Transverse colon (tissue), 4 donors: ENCODE results near the gene DTD1.

Experiments
- EP300 ChIP-seq: sonication (generic); formaldehyde crosslinking; IDR thresholded peaks from one replicate; pipeline ENCODE4 v1.6.1; 2017; ENCODE audit warnings: antibody characterized with exemption, low read depth
- POLR2A ChIP-seq: fragments of 450-650 bp; IDR thresholded peaks from one replicate; pipeline ENCODE4 v1.6.1; 2016; ENCODE audit warnings: antibody characterized with exemption, mild to moderate bottlenecking, moderate library complexity
- POLR2AphosphoS5 ChIP-seq, 3 donors: sonication (generic); formaldehyde crosslinking; IDR thresholded peaks; one replicate each; pipeline ENCODE4 v1.6.1; 2016; ENCODE audit warnings: antibody characterized with exemption in 3 of 3
- TF ChIP-seq, protein P1 (sequence below), 5 experiments: fragments of 200-600 bp in 3 of 5; fragments of 450-650 bp in 2 of 5; sonication (generic) in 3 of 5; IDR thresholded peaks; 1 replicate in 2 of 5; 2 replicates in 3 of 5; pipeline ENCODE4 v1.5.1; 2016 to 2017; ENCODE audit warnings: antibody characterized with exemption in 5 of 5, inconsistent platforms in 3 of 5, mild to moderate bottlenecking in 2 of 5, moderate library complexity in 1 of 5

DNA sequence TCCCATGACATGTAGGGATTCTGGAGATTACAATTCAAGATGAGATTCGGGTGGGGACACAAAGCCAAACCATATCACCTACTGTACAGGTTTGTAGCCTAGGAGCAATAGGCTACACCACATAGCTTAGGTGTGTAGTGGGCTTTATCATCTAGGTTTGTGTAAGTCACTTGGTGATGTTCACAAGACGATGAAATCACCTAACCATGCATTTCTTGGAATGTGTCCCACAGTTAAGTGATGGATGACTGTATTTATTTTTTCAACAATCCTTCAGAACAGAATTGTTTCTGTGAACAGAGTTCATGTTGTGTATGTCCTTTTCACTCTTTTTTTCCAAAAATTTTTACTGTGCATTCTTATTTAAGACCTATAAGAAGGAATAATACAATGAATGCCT, 76.1 kb downstream of the DTD1 start:
- TF ChIP-seq, protein P1, sequence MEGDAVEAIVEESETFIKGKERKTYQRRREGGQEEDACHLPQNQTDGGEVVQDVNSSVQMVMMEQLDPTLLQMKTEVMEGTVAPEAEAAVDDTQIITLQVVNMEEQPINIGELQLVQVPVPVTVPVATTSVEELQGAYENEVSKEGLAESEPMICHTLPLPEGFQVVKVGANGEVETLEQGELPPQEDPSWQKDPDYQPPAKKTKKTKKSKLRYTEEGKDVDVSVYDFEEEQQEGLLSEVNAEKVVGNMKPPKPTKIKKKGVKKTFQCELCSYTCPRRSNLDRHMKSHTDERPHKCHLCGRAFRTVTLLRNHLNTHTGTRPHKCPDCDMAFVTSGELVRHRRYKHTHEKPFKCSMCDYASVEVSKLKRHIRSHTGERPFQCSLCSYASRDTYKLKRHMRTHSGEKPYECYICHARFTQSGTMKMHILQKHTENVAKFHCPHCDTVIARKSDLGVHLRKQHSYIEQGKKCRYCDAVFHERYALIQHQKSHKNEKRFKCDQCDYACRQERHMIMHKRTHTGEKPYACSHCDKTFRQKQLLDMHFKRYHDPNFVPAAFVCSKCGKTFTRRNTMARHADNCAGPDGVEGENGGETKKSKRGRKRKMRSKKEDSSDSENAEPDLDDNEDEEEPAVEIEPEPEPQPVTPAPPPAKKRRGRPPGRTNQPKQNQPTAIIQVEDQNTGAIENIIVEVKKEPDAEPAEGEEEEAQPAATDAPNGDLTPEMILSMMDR (IDR thresholded peaks at IDR 0.05) = no peak
- TF ChIP-seq EP300 = no peak
- no peak for TF ChIP-seq POLR2A
- no peak for TF ChIP-seq POLR2AphosphoS5 (IDR thresholded peaks at IDR 0.05)
